GM18520 (cell line): Measurements from ENCODE around the gene ABHD10.

Experiments
- ATAC-seq: cut with Tn5 transposase; IDR thresholded peaks from one replicate; pipeline ENCODE4 v1.9.1; 2021; ENCODE audit not compliant: unreplicated experiment

ABHD10 gene

GRCh38 chr3:111963424-111963823 is 15.4 kb upstream of the ABHD10 start:
- ATAC-seq, result no peak

GRCh38 chr3:111965484-111965883 is 13.3 kb upstream of the ABHD10 start:
- ATAC-seq, result no peak

GRCh38 chr3:111967068-111967467 is 11.8 kb upstream of the ABHD10 start:
- no peak for ATAC-seq

DNA sequence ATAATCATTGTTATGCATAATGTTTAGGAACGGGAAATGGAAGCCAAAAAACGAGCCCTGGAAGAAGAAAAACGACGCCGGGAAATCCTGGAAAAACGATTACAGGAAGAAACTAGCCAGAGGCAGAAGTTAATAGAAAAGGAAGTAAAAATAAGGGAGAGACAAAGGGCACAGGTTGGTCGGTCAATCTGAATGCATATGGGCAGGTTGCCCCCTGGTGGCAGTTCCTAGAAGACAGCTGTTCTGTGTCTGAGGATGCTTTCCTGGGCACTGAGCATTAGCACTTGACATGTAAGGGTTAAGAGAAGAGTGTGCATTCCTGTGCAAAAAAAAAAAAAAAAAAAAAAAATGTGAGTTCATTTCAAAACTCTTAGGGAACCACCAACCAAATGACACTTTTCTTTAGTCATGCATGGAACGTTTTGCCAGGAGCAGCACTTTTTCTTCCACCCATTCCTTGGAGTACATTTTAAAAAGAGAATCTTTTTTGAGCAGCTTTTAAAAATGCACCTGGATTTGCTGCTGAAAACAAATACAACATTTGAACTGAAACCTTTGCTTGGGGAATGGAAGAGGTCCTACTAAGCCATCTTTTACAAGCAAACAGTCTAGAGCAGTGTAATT is 11.1 kb upstream of the ABHD10 start:
- peak; percentile 83 for ATAC-seq

- ATAC-seq, result no peak
These were observed 10.3 kb upstream of the ABHD10 start for GRCh38 chr3:111968319-111969054.

GRCh38 chr3:111970376-111970775 is 8.4 kb upstream of the ABHD10 start:
- ATAC-seq, result no peak

DNA sequence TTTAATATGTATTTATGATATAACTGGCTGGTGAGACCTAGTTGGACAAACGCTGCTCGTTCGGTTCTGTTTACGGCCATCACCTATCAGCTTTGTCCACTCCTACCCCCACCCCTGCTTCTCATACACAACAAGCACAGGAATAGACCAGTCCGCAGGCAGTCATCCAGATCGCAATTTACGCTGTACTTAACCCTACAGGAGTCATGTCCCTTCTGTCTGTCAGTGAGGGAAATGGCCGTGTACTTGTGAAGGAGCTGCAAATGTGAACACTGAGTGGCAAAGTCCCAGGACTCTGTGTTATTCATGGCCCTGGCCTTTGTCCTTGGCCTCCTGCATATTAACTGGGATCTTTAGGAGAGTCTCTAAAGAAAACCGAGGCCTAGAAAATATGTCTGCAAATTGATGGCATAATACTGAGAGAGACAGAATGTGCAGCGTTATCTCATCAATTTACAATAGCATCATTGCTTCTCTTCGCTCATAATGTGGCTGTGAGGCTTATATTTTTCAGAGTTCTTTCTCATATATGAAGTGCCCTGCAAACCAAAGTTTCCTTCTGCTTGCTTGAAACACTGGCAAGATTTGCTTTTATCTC is 7.2 kb upstream of the ABHD10 start:
- no peak for ATAC-seq

DNA sequence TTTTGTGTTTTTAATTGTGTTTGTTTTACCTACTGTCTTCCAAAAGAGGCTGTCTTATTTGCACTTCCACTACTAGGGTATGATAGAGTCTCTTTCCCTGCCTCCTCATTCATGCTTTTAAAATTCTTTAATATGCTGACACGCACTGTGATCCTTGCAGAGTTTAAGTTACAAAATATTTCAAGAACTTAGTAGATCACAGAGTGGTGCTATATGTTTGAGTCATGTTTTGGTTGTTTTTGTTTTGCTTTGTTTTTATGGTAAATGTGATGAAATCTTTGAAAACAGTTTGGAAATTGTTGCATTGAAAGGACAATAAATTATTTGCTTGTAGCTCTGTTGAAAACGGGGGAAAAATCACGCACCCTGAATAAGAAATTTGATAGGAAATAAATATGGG is 5.9 kb upstream of the ABHD10 start:
- no peak for ATAC-seq

DNA sequence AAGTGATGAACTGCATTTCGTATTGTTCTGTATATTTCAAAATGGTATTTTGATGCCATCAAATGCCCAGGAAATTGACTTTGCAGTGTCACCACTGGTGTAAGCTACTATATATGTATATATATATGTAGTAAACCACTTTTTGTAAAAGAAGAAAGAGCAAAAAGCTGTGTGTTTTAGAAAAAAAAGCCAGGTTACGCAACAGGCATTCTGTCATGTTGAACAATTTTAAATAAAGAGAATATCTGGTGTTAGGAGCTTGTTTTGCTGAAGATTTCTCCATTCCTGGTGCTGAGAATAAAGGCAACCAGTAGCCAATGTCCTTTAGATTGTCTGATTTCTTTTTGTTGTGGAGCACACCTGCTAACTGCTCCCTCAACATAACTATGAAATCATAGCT is 3.7 kb upstream of the ABHD10 start:
- ATAC-seq, result no peak

GRCh38 chr3:111976254-111976653 is 2.6 kb upstream of the ABHD10 start:
- ATAC-seq, result no peak

DNA sequence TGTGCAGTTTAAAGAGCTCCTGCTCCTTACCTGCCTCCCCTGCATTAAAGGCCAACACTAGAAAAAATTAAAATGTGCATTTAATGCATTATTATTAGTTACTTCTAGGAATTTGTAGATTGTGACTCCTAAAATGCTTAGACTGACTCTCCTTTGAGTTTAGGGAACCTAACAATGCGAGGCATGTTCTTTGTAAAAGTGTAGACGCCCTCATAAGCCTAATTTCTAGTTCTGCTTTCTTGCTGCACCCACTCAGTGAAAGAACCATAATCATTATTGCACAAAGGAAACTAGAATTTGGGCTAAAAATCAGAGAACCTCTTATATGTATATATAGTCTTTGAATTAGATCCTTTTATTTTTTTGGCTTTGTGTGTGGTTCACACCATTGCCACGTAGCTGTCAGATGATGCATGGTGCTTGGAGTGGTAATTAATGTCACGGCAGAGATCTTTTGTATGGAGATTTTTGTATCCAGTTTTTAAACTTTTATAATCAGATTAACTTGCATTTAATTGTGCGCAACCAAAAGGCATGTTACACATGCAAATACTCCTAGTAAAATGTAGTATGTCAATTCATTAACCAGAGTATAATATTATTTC is 710 bp downstream of the ABHD10 start:
- ATAC-seq, result peak; percentile 16

DNA sequence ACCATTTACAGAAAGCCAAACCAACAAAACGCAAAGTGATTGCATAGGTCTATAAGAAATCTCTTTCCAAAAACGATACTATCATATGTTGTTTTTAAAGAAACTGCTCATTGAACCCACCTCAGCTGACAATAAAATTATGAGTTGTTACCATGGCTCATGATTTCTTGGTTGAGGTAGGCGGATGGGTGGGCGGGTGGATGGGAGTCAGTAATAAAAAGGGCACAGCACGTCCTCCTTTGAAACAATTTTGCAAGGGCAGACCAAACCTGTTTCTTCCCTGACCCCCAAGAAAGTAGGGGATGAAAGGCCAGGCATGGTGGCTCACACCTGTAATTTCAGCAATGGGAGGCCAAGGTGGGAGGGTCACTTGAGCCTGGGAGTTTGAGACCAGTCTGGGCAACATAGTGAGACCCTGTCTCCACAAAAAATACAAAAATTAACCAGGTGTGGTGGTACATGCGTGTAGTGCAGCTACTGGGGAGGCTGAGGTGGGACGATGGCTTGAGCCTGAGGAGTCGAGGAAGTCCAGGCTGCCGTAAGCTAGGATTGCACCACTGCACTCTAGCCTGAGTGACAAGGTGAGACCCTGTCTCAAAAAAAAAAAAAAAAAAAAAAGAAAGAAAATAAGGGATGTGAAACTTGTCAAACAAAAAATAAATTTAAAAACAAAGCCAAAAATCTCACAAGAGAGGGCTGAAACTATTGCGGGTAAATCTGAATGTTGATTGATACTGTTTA is 2.1 kb downstream of the ABHD10 start:
- ATAC-seq, result no peak

DNA sequence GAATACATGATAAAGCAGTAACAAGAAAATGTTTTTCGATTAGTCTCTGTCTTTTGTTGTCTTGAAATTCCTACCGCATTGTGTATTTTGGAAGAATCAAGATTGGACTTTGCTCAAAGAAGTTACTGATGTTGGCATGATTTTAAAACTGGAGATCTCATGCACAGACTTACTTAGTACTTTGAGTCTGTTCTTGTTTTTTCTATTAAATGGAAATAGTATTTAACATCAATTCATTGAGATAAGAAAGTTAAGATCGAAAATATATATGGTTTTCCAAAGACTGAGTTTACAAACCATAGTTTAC is 2.6 kb downstream of the ABHD10 start:
- no peak for ATAC-seq

DNA sequence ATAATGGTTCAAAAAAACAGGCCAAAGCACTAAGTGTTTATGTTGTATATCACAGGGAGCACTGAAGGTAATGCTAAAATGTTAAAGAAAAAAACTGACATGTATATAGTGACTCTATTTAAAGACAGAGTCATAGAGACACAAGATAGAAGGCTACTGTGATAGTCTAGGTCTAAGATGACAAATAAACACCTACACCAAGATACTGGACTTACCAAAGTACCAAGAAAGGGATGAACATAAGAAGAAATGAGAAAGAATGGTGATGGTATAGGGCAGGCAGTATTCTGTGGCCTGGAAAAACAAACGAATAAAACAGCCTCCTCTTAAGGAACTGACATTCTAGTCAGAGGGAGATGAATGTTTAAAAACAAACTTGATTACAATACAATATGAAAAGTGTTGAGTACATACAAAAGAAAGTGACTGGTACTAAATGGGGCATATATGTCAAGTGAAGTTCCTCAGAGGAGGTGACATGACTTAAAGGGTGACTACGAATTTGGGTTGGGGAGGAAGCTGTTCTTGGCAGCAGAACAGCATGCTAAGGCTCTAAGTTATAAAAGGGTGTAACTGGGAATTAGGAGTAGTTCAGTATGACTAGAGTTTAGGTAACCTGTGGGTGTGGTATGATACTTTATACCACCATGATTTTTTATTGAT is 5.9 kb downstream of the ABHD10 start:
- no peak for ATAC-seq

DNA sequence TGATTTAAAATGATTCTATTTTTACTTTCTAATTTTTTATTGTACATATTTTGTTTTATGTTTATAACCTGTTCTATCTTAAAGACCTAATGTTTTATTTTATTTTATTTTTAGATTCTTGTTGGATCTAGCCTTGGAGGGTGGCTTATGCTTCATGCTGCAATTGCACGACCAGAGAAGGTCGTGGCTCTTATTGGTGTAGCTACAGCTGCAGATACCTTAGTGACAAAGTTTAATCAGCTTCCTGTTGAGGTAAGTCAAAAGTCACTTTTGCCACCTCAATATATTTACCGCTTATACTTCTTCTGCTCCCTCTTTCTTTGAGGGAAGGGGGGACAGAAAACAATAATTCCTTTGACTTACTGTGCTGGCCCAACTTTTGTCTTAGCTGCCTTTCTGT is 8.0 kb downstream of the ABHD10 start:
- no peak for ATAC-seq

- peak; percentile 66 for ATAC-seq
These were observed 10.3 kb downstream of the ABHD10 start for GRCh38 chr3:111989061-111989678.

- no peak for ATAC-seq
These were observed 14.2 kb downstream of the ABHD10 start for GRCh38 chr3:111993038-111993437.

- no peak for ATAC-seq
These were observed 20.0 kb downstream of the ABHD10 start, which contains the start of gene TAGLN3 for GRCh38 chr3:111998636-111999483. TSS of gene TAGLN3 (plus strand) at chr3:111998922. CDS start at chr3:111999423, 501 bp downstream.

GRCh38 chr3:111999484-112000324 is 20.9 kb downstream of the ABHD10 start:
- ATAC-seq, result no peak
